Keratinocyte (primary cell): ENCODE measurements around the gene CCN6. TPM values are rescaled to one million over a fixed set of nuclear protein-coding genes. Genes with fewer than 3 reads are reported as not detected.

ENCODE experiments used
- DNase-seq: peaks from one replicate; pipeline ENCODE4 v3.0.0-alpha.2; 2011; ENCODE audit warnings: low read depth, missing footprints, low spot score
- FAIRE-seq: peaks from 2 replicates; lab custom pipeline; 2011; peaks lifted over from hg19 to GRCh38; lab: Jason Lieb, UNC
- H2AFZ ChIP-seq: 2 replicates; pipeline ENCODE4 v1.6.0; 2012; ENCODE audit warnings: low read length, control low read depth, inconsistent platforms; ENCODE audit not compliant: control insufficient read depth
- H3K27ac ChIP-seq: 2 replicates; pipeline ENCODE4 v1.5.1; 2011; ENCODE audit warnings: low read length; ENCODE audit not compliant: control insufficient read depth, insufficient read depth
- H3K27me3 ChIP-seq: 3 replicates; pipeline ENCODE4 v1.6.0; 2011; ENCODE audit warnings: low read length; ENCODE audit not compliant: control insufficient read depth, insufficient read depth; ENCODE audit errors: extremely low read depth
- H3K36me3 ChIP-seq, 2 experiments: 2 replicates in 1 of 2; 3 replicates in 1 of 2; pipeline ENCODE4 v1.5.1; 2011; ENCODE audit warnings: low read length in 2 of 2, mild to moderate bottlenecking in 1 of 2; ENCODE audit not compliant: control insufficient read depth in 2 of 2, insufficient read depth in 2 of 2; ENCODE audit errors: extremely low read depth in 1 of 2
- H3K4me1 ChIP-seq: 3 replicates; pipeline ENCODE4 v1.5.1; 2011; ENCODE audit warnings: low read length; ENCODE audit not compliant: control insufficient read depth, insufficient read depth; ENCODE audit errors: extremely low read depth
- H3K4me2 ChIP-seq: 3 replicates; pipeline ENCODE4 v1.6.0; 2011; ENCODE audit warnings: low read depth, low read length; ENCODE audit not compliant: control insufficient read depth, insufficient read depth; ENCODE audit errors: extremely low read depth
- H3K4me3 ChIP-seq, 3 experiments: fragments of 200-600 bp in 1 of 3; sonication (generic) in 1 of 3; 2 replicates in 2 of 3; 3 replicates in 1 of 3; pipeline ENCODE4 v1.5.1; 2011 to 2016; ENCODE audit warnings: low read length in 3 of 3, mild to moderate bottlenecking in 3 of 3, control low read depth in 2 of 3, inconsistent platforms in 1 of 3, low read depth in 1 of 3, mixed read lengths in 1 of 3, mixed run types in 1 of 3, moderate library complexity in 1 of 3; ENCODE audit not compliant: control insufficient read depth in 2 of 3, insufficient read depth in 2 of 3; ENCODE audit errors: extremely low read depth in 1 of 3
- H3K79me2 ChIP-seq: 2 replicates; pipeline ENCODE4 v1.6.0; 2012; ENCODE audit warnings: low read length; ENCODE audit not compliant: control insufficient read depth, insufficient read depth
- H3K9ac ChIP-seq: 3 replicates; pipeline ENCODE4 v1.6.0; 2011; ENCODE audit warnings: low read length; ENCODE audit not compliant: control insufficient read depth, insufficient read depth; ENCODE audit errors: extremely low read depth
- H3K9me1 ChIP-seq: 3 replicates; pipeline ENCODE4 v1.6.0; 2011; ENCODE audit warnings: low read length; ENCODE audit not compliant: control insufficient read depth, insufficient read depth; ENCODE audit errors: extremely low read depth
- H3K9me3 ChIP-seq: 2 replicates; pipeline ENCODE4 v1.5.1; 2012; ENCODE audit warnings: low read depth, low read length; ENCODE audit not compliant: control insufficient read depth
- H4K20me1 ChIP-seq: 3 replicates; pipeline ENCODE4 v1.6.0; 2011; ENCODE audit warnings: low read length; ENCODE audit not compliant: control insufficient read depth, insufficient read depth; ENCODE audit errors: extremely low read depth
- CTCF ChIP-seq, 3 experiments: IDR thresholded peaks in 1 of 3; conservative IDR thresholded peaks in 1 of 3; optimal IDR thresholded peaks in 1 of 3; 2 replicates in 2 of 3; 3 replicates in 1 of 3; pipeline versions ENCODE3 to v1.5.1; 2011; ENCODE audit warnings: low read length in 3 of 3, mild to moderate bottlenecking in 3 of 3, moderate library complexity in 2 of 3, control low read depth in 1 of 3, inconsistent platforms in 1 of 3; ENCODE audit not compliant: insufficient read depth in 2 of 3; ENCODE audit errors: extremely low read depth in 1 of 3
- EZH2 ChIP-seq: IDR thresholded peaks from one replicate; pipeline ENCODE4 v1.6.1; 2012; ENCODE audit warnings: inconsistent platforms, mild to moderate bottlenecking, low read length, moderate library complexity
- dilution Hi-C: fragments of 300-500 bp; cut with MboI; formaldehyde crosslinking; loops from one replicate; pipeline ENCODE4 v1.7.0; 2020; ENCODE audit warnings: low sequenced_read_pairs; ENCODE audit not compliant: extremely low pct_ligation_motif_present
- polyA plus RNA-seq, 5 experiments: library from polyadenylated mRNA; depleted of rRNA in 3 of 5; stranded (reverse) in 3 of 5; stranded (forward) in 1 of 5; unstranded in 1 of 5; fragments of >200 nt; gene quantifications; 1 replicate in 1 of 5; 2 replicates in 3 of 5; 3 replicates in 1 of 5; pipeline versions ENCODE4 v1.2.1 to v1.2.3, GENCODE V29; 2011 to 2012; ENCODE audit warnings: missing spikeins in 2 of 5, low read depth in 1 of 5, low replicate concordance in 1 of 5

CCN6 gene
- polyA plus RNA-seq, 1 donor (not counting 4 experiments of a cell fraction or from before 2014, with no cell fraction given) = 0.90 TPM

DNA sequence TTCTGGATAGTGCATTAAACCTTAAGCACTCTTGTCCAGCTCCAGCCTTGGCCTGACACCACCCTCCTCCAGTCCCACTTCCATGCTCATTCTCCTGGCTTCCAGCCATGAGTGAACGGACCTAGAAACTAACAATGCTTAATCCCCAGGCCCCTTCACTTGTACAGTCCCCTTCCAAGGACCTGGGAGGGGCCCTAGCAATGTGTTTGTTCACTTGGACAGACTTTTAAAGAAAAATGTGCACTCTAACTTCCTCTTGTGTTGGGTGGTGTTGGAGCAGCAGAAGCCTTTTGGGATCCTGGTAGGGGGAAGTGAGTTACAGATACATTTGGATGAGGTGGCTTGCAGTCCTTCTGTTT lies 48.9 kb upstream of the CCN6 start:
- H3K4me3 ChIP-seq = no peak overlapping the region
- H4K20me1 ChIP-seq = no peaks in the 10 kb centered on the region
- no peak overlapping the region for H3K4me2 ChIP-seq
- H2AFZ ChIP-seq = no peak overlapping the region
- H3K27me3 ChIP-seq = no peaks in the 10 kb centered on the region
- TF ChIP-seq EZH2 = no peak
- no peak for TF ChIP-seq CTCF (optimal IDR thresholded peaks at IDR 0.05 in 1 of 3, IDR thresholded peaks at IDR 0.05 in 1 of 3, conservative IDR thresholded peaks at IDR 0.05 in 1 of 3; ENCODE audit: extremely low read depth in 1 of 3, insufficient read depth in 2 of 3, low read length in 3 of 3)
- no peaks in the 10 kb centered on the region for H3K9me3 ChIP-seq
- H3K4me1 ChIP-seq = no peaks in the 10 kb centered on the region
- no peaks in the 10 kb centered on the region for H3K9me1 ChIP-seq
- no peak overlapping the region for H3K27ac ChIP-seq
- no peak for FAIRE-seq
- no peaks in the 10 kb centered on the region for H3K36me3 ChIP-seq
- dilution Hi-C loops = no loop called here
- DNase-seq = no peak
- H3K9ac ChIP-seq = no peak overlapping the region
- H3K79me2 ChIP-seq = no peaks in the 10 kb centered on the region

DNA sequence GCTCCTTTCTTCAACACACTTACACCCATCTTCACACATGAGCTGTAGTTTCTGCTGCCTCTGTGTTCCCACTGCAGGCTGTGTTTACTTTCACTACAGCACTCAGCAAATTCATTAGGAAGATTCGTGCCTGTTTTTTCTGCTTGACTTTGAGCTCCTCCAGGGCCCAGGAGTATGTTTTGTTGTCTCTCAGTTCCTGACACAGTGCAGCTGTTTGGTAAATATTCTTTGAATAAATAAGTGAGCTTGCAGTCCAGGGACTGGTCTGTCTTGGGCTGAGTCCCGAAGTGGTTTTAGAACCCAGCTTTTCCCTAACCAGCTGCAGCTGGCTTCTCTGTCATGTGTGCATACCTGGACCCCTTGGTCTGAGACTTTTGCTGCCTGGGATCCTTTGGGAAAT lies 46.6 kb upstream of the CCN6 start:
- no peaks in the 10 kb centered on the region for H3K27me3 ChIP-seq
- no peak for FAIRE-seq
- no peak overlapping the region for H3K9ac ChIP-seq
- TF ChIP-seq EZH2 = no peak
- TF ChIP-seq CTCF (optimal IDR thresholded peaks at IDR 0.05 in 1 of 3, IDR thresholded peaks at IDR 0.05 in 1 of 3, conservative IDR thresholded peaks at IDR 0.05 in 1 of 3; ENCODE audit: extremely low read depth in 1 of 3, insufficient read depth in 2 of 3, low read length in 3 of 3) = no peak
- no peak overlapping the region for H2AFZ ChIP-seq
- DNase-seq = no peak
- H3K36me3 ChIP-seq = no peaks in the 10 kb centered on the region
- H3K9me3 ChIP-seq = no peaks in the 10 kb centered on the region
- no peak overlapping the region for H3K4me2 ChIP-seq
- H3K9me1 ChIP-seq = no peaks in the 10 kb centered on the region
- dilution Hi-C loops = no loop called here
- H3K27ac ChIP-seq = no peak overlapping the region
- H3K79me2 ChIP-seq = no peaks in the 10 kb centered on the region
- no peaks in the 10 kb centered on the region for H4K20me1 ChIP-seq
- H3K4me3 ChIP-seq = no peak overlapping the region
- no peaks in the 10 kb centered on the region for H3K4me1 ChIP-seq
